Pancreas (tissue), 10 donors: ENCODE data around the gene TNFRSF1B. TPM values are rescaled to one million over a fixed set of nuclear protein-coding genes. Genes with fewer than 3 reads are reported as not detected.

Source experiments
- ATAC-seq, 4 donors: fragments of 200-7000 bp; cut with Tn5 transposase; one replicate each; pipeline versions ENCODE4 v1.8.0 to v1.9.1; 2020; ENCODE audit warnings: mild to moderate bottlenecking in 4 of 4, moderate library complexity in 4 of 4
- DNase-seq, 6 donors: peaks; one replicate each; pipeline ENCODE4 v3.0.0-alpha.2; 2020
- FAIRE-seq: peaks from 2 replicates; lab custom pipeline; 2012; peaks lifted over from hg19 to GRCh38; lab: Jason Lieb, UNC
- H3K27ac ChIP-seq, 4 donors: fragments of 200-600 bp; sonication (generic); 1 replicate in 3 of 4; 2 replicates in 1 of 4; pipeline versions ENCODE4 v1.5.0 to v1.8.0; 2020
- H3K27me3 ChIP-seq, 4 donors: fragments of 200-600 bp; one replicate each; pipeline ENCODE4 v1.8.0; 2021
- H3K36me3 ChIP-seq, 3 donors: fragments of 200-600 bp; sonication (generic) in 1 of 3; one replicate each; pipeline versions ENCODE4 v1.5.0 to v1.8.0; 2020 to 2021
- H3K4me1 ChIP-seq, 3 donors: fragments of 200-600 bp; one replicate each; pipeline ENCODE4 v1.8.0; 2021
- H3K4me3 ChIP-seq, 4 donors: fragments of 200-600 bp; sonication (generic) in 2 of 4; one replicate each; pipeline versions ENCODE4 v1.5.0 to v1.8.0; 2020 to 2021
- H3K9me3 ChIP-seq, 4 donors: fragments of 200-600 bp; one replicate each; pipeline ENCODE4 v1.8.0; 2021
- WGBS, 2 donors: extraction: QIAGEN DNeasy Blood & Tissue Kit; methylation state at CpG; one replicate each; pipeline ENCODE4 v1.1.7; 2013; 5-methylcytosine and 5-hydroxymethylcytosine counted together
- intact Hi-C, 3 donors: fragments of 100-400 bp; cut with DNase I; formaldehyde crosslinking; loops; one replicate each; pipeline versions ENCODE4 v1.11.1 to v1.14.2; 2022
- polyA plus RNA-seq, 2 donors: library from polyadenylated mRNA; stranded (reverse); fragments of 200-250 nt; gene quantifications; one replicate each; pipeline ENCODE4 v1.2.3, GENCODE V29; 2013
- total RNA-seq, 6 donors: library from RNA; stranded (reverse); fragmentation: NEBNext Ultra II Directional in 4 of 6; extraction: Animal tissue kit (Norgen Biotek cat#: 25700) in 4 of 6; gene quantifications; one replicate each; pipeline versions ENCODE4 v1.2.1 to v1.2.4, GENCODE V29; 2021 to 2023
- TF ChIP-seq, protein P1 (sequence below), 4 donors: fragments of 200-600 bp; sonication (generic) in 3 of 4; IDR thresholded peaks; one replicate each; pipeline versions ENCODE4 v1.5.0 to v1.8.0; 2021; ENCODE audit warnings: antibody characterized with exemption in 4 of 4
- donor health status: healthy with polysubstance abuse.
- donor health status: DM: no; HTN: no; CAD: no; lungs with moderate emphysema.
- donor health status: DM: no; HTN: no; CAD: no.
- donor health status: control.
- donor health status: control.
- donor health status: Bipolar disorder and iron deficiency.
- donor health status: DM: yes; HTN: yes; CAD: no.
- donor health status: DM: no; HTN: no; CAD: no.
- donor health status: DM: no; HTN: no; CAD: no.
- donor health status: DM: yes; HTN: yes; CAD: no.

The TNFRSF1B gene
- total and polyA plus RNA-seq, 8 donors = 2.1 to 20.2 (median 4.4) TPM

DNA sequence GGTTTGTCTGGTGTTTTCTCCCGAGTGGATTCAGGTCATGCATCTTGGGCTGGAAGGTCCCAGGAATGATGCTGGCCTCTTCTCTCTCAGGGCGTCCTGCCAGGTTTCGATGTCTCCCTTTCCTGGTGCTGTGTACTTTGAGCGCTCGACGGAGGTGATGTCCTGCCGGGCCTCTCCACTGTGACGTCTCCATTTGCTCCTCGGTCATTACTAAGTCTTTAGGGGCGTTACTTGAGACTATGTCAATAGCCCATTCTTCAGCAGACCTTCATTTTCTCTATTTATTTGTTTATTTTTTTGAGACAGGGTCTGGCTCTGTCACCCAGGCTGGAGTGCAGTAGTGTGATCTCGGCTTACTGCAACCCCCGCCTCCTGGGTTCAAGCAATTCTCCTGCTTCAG is 37.2 kb upstream of the TNFRSF1B start:
- TF ChIP-seq, protein P1, sequence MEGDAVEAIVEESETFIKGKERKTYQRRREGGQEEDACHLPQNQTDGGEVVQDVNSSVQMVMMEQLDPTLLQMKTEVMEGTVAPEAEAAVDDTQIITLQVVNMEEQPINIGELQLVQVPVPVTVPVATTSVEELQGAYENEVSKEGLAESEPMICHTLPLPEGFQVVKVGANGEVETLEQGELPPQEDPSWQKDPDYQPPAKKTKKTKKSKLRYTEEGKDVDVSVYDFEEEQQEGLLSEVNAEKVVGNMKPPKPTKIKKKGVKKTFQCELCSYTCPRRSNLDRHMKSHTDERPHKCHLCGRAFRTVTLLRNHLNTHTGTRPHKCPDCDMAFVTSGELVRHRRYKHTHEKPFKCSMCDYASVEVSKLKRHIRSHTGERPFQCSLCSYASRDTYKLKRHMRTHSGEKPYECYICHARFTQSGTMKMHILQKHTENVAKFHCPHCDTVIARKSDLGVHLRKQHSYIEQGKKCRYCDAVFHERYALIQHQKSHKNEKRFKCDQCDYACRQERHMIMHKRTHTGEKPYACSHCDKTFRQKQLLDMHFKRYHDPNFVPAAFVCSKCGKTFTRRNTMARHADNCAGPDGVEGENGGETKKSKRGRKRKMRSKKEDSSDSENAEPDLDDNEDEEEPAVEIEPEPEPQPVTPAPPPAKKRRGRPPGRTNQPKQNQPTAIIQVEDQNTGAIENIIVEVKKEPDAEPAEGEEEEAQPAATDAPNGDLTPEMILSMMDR (IDR thresholded peaks at IDR 0.05) = no peak
- DNase-seq (no peak), FAIRE-seq (no peak), ATAC-seq (no peak)
- Histone ChIP-seq H3K4me3 (no peak overlapping the region), H3K36me3 (no peaks in the 10 kb centered on the region), H3K9me3 (no peaks in the 10 kb centered on the region), H3K27me3 (no peaks in the 10 kb centered on the region), H3K27ac (no peak overlapping the region), H3K4me1 (peaks cover 0 to 7% (median 0%) of the 10 kb centered on the region in 3 donors)
- intact Hi-C loops = loop anchor here in 1 of 3 donors (10.0 kb wide), 1 partner anchor 75 kb away; no protein-coding TSS in a partner anchor
- WGBS, 2 donors = 49 to 56% methylated on average over 12 of the region's 12 CpGs

DNA sequence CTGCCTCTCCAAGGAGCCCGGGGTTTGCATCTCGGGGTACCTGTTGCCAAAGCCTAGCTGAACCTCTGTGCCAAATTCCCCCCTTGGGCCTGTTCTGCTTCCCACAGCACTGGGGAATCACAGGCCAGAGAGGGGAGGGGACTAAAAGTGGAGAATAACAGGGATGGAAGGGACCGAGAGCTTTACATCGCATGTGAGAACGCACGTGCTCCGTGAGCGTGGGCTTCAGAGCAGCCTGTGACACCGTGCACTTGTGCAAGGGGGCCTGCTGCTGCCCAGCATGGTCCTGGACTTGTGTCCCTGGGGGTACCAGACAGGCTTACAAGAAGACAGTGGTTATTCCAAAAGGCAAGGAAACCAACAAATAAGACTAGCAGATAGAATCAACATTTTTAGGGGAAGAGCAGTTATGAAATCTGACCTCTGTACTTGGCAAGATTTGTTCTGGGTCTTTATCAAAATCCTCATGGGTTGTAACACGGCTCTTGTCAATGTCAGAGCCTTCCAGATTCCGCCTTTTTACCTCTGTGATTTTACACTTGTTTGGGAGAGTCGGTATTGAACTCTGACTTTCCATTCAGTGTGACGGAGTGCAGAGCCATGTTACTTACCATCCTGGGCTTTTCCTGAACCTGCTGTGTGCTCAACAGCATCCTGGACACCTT is 36.2 kb upstream of the TNFRSF1B start:
- no peaks in the 10 kb centered on the region for H3K9me3 ChIP-seq
- no peak overlapping the region for H3K4me3 ChIP-seq
- no peak for FAIRE-seq
- no peaks in the 10 kb centered on the region for H3K27me3 ChIP-seq
- no peaks in the 10 kb centered on the region for H3K36me3 ChIP-seq
- H3K4me1 ChIP-seq = no peaks in the 10 kb centered on the region
- H3K27ac ChIP-seq = no peak overlapping the region
- no peak for ATAC-seq
- whole genome bisulfite sequencing, 2 donors = 74 to 75% methylated on average over 13 of the region's 13 CpGs
- TF ChIP-seq, protein P1 (IDR thresholded peaks at IDR 0.05) = no peak
- intact Hi-C loops = no loop called here
- no peak for DNase-seq

DNA sequence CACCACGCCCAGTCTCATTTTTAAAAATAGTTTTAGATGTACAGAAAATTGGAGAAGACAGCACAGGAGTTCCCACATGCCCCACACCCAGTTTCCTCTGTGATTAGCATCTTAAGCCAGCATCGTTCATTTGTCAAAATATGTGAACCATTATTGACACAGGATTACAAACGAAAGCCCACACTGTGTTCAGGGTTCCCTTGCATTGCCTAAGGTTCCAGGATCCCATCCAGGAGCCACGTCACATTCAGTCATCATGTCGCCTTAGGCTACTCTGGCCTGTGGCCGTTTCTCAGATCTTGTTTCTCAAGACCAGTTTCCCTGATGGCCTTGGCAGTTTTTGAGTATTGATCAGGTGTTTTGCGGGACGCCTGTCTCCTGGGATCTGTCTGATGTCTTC is 34.7 kb upstream of the TNFRSF1B start:
- intact Hi-C loops = no loop called here
- H3K36me3 ChIP-seq = no peaks in the 10 kb centered on the region
- no peaks in the 10 kb centered on the region for H3K9me3 ChIP-seq
- H3K4me1 ChIP-seq = no peaks in the 10 kb centered on the region
- DNase-seq = no peak
- no peaks in the 10 kb centered on the region for H3K27me3 ChIP-seq
- H3K27ac ChIP-seq = no peak overlapping the region
- 49 to 60% methylated on average over 8 of the region's 8 CpGs for WGBS, 2 donors
- FAIRE-seq = no peak
- ATAC-seq = peak in 1 of 4 donors; percentile 49
- no peak overlapping the region for H3K4me3 ChIP-seq
- TF ChIP-seq, protein P1 (IDR thresholded peaks at IDR 0.05) = no peak

DNA sequence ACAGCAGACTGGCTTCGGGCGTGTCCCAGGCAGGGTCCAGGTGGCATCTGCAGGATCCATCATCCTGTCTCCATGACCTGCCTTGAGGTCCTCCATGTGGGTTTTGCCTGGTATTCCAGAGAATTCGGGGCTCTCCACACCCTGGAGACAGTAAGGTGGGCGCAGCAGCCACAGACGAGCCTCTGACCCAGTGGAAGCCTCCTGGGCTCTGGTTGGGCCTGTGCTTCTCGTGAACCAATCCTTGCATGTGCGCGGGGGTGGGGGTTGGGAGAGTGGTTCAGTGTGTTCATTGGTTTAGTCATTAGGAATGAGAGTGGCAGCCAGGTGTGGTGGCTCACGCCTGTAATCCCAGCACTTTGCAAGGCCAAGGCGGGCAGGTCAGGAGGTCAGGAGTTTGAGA is 32.1 kb upstream of the TNFRSF1B start:
- ATAC-seq = no peak
- 85 to 90% methylated on average over 10 of the region's 10 CpGs for WGBS, 2 donors
- intact Hi-C loops = no loop called here
- DNase-seq = peak in 1 of 6 donors; percentile 17
- FAIRE-seq = no peak
- Histone ChIP-seq H3K27me3 (no peaks in the 10 kb centered on the region), H3K36me3 (no peaks in the 10 kb centered on the region), H3K4me1 (no peaks in the 10 kb centered on the region), H3K9me3 (no peaks in the 10 kb centered on the region), H3K27ac (no peak overlapping the region), H3K4me3 (no peak overlapping the region)
- TF ChIP-seq, protein P1 (IDR thresholded peaks at IDR 0.05) = no peak

DNA sequence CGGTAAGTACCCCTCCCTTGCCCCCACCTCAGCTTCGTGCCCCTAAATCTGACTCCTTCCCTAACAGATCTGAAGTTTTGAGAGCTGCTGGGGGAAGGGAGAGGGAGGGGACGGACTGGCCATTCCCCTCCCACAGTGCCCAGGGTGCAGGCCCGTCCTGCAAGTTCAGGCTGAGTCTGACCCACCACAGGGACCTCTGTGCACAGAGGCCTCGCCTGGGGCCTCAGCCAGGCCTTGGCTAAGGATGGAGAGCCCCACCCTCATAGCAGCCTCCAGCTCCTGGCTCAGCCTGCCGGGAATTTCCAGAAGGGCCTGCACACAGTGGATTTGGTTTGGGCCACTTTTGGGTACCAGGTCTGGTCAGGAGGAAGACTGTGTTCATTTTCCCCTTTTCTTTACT is 31.2 kb upstream of the TNFRSF1B start:
- no peaks in the 10 kb centered on the region for H3K4me1 ChIP-seq
- H3K27me3 ChIP-seq = no peaks in the 10 kb centered on the region
- WGBS, 2 donors = 54 to 65% methylated on average over 6 of the region's 6 CpGs
- H3K9me3 ChIP-seq = no peaks in the 10 kb centered on the region
- intact Hi-C loops = no loop called here
- ATAC-seq (peak in 1 of 4 donors; percentile 60), DNase-seq (peak in 1 of 6 donors; percentile 13), FAIRE-seq (no peak)
- TF ChIP-seq, protein P1 (IDR thresholded peaks at IDR 0.05) = no peak
- H3K36me3 ChIP-seq = no peaks in the 10 kb centered on the region
- H3K4me3 ChIP-seq = no peak overlapping the region
- no peak overlapping the region for H3K27ac ChIP-seq
